SIG-M5 treated with dmso at 0.1 percent for 504 hours (cell line): Measurements from ENCODE around the gene DYNLT2B.
"Not testable (repeated sequence)": the region's sequence is repeated elsewhere in the genome, so short reads cannot be mapped to it uniquely, and the experiment has no call there.

Source experiments
- DNase-seq: peaks from one replicate; lab custom pipeline; 2025; ENCODE audit not compliant: unreplicated experiment; lab: John Stamatoyannopoulos, UW

Gene DYNLT2B

GRCh38 chr3:196317687-196318467 is at the start of gene DYNLT2B:
Gene DYNLT2B (minus strand): TSS chr3:196318240. CDS start chr3:196318152, 88 bp downstream.
- peak; percentile 90 for DNase-seq

DNA sequence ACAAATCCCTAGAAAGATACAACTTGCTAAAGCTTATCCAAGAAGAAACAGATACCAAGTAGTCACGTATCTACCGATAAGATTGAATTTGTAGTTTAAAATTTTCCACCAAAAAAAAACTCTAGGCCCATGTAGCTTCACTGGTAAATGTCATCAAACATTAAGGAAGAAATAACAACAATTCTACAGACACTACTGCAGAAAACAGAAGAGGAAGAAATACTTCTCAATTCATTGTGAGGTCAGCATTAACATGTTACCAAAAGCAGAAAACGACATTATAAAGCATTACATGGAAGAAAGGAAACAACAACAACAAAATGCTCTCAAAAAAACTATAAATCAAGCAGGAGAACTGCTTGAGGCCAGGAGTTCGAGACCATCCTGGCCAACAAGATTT is 47.7 kb upstream of the DYNLT2B start:
- no peak for DNase-seq

DNA sequence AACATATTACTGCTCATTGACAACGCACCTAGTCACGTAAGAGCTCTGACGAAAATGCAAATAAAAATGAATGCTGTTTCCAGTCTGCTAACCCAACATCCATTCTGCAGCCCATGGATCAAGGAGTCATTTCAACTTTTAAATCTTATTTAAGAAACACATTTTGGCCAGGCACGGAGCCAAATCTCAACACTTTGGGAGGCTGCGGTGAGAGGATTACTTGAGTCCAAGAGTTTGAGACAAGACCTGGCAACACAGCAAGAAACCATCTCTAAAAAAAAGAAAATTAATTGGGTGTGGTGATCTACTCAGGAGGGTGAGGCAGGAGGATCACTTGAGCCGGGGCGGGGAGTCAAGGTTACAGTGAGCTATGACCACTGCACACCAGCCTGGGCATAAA is 42.5 kb upstream of the DYNLT2B start:
- DNase-seq = no peak

GRCh38 chr3:196358540-196358939 is 40.5 kb upstream of the DYNLT2B start:
- DNase-seq = not testable (repeated sequence)

- DNase-seq = no peak
Observed at GRCh38 chr3:196357905-196358304, 39.9 kb upstream of the DYNLT2B start.

DNA sequence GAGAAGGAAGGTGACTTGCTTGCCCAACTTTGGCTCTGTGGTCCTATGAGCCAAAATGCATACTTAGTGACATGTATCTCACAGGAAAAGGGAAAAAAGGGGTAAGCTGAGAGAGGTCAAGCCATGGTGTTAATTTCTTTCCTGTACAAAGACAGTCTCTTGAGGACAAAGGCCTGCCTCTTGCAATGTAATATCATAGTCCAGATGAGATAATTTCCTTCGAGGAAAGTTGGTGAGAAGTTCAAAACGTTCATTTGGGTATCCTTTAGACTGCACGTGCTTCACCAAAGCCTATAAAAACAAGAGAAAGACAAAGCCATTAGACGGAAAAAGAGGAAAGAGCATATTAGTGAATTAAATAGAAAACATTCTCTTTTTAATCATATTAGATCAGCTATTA is 38.5 kb upstream of the DYNLT2B start:
- DNase-seq = no peak

- no peak for DNase-seq
Observed at GRCh38 chr3:196355668-196356067, 37.6 kb upstream of the DYNLT2B start.

DNA sequence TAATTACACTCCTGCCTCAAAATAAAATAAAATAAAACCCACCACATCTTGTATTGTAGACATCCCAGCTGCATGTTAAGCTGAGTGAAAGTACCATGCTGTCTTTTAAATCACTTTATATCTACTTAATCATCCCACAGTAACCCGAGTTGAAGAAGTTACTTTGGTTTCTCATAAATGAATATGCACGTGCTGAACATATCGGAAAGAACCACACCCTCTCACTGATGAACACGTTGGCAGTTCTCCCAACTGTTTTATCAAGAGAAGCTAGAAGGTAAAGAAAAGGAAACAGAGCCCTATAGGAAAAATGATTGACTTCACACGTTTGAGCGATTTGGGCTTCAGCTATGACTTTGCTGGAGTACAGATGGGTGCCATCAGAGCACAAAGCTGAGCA is 36.1 kb upstream of the DYNLT2B start:
- no peak for DNase-seq

DNA sequence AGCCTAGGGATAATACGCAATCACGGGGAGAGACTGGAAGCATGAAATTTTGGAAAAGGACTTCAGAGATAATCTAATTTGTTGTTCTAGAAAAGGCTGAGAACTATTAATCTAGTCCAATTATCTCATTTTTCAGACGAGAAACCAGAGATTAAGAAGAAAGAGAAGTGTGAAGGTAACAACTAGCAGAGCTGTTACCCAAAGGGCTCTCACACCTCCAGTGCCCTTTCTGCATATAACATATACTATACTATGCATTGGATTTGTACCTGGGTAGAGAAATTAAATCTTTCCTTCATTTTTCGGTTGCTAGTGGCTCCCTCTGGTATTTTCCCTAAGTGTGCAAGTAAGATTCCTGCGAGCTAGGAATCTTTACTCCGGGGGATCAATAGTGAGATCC is 33.5 kb upstream of the DYNLT2B start:
- DNase-seq = no peak

DNA sequence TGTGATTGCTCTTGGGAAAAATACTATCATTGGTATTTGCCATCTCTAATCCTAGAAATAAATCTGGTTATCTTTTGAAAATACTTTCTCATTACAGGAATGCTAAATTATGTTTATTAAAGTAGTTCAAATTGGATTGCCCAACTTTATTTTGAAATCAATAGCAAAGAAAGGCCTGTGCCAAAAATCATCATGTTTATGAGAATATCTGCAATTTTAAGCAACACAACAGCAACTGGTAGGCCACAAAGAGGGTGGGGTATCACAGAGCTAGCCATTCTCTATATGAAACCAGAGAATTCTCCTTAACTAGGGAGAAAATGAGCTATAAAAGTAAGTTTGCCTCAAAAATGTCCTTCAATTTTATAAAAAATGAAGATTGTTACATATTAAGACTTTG is 32.0 kb upstream of the DYNLT2B start:
- no peak for DNase-seq

- no peak for DNase-seq
Observed at GRCh38 chr3:196348698-196349097, 30.7 kb upstream of the DYNLT2B start.

- peak; percentile 92 for DNase-seq
Observed at GRCh38 chr3:196344663-196345062, 26.6 kb upstream of the DYNLT2B start.

DNA sequence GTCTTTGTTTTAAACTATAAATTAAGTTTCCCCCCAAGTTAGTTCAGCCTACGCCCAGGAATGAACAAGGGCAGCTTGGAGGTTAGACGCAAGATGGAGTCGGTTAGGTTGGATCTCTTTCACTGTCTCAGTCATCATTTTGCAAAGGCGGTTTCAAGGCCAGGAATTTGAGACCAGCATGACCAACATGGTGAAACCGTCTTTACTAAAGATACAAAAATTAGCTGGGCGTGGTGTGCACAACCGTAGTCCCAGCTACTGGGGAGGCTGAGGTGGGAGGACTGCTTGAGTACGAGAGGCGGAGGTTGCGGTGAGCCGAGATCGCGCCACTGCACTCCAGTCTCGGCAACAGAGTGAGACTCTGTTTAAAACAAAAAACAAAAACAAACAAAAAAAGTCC is 25.9 kb upstream of the DYNLT2B start:
- DNase-seq = not testable (repeated sequence)

DNA sequence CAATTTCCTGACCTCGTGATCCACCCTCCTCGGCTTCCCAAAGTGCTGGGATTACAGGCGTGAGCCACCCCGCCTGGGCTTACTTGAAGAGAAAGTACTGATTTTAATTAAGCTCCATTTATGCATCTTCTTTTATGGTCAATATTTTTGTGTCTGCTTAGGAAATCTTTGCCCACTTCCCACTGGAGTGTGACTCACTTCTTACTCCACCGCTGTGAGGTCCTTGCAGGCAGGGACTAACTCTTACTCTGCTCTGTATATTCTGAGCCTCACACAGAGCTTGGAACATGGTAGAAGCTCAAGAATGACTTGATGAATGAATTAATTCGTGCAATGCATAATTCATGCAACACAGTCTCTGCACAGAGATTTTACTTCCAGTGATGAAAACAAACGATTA is 23.1 kb upstream of the DYNLT2B start:
- DNase-seq = peak; percentile 88

- peak; percentile 19 for DNase-seq
Observed at GRCh38 chr3:196340466-196340865, 22.4 kb upstream of the DYNLT2B start.

DNA sequence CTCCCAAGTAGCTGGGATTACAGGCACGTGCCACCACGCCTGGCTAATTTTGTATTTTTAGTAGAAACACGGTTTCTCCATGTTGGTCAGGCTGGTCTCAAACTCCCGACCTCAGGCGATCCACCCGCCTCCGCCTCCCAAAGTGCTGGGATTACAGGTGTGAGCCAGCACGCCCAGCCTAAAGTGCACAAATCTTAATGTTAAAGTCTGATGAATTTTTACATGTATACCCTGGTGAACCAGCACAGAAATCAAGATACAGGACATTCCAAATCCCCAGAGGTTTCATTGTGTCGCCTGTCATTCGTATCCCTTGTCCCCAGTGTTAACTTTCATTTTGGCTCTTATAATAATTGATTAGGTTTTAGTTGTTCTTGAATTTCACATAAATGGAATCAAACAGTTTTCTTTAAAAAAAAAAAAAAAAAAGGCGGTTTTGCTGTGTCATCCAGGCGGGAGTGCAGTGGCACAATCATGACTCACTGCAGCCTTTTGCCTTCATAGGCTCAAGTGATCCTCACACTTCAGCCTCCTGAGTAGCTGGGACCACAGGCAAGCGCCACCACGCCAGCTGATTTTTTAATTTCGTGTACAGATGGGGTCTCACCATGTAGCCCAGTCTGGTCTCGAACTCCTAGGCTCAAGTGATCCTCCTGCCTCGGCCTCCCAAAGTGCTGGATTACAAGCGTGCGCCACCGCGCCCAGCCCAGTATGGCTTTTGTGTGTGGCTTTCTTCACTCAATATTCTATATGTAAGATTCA is 21.6 kb upstream of the DYNLT2B start:
- DNase-seq = peak; percentile 56

- no peak for DNase-seq
Observed at GRCh38 chr3:196339044-196339443, 21.0 kb upstream of the DYNLT2B start.

DNA sequence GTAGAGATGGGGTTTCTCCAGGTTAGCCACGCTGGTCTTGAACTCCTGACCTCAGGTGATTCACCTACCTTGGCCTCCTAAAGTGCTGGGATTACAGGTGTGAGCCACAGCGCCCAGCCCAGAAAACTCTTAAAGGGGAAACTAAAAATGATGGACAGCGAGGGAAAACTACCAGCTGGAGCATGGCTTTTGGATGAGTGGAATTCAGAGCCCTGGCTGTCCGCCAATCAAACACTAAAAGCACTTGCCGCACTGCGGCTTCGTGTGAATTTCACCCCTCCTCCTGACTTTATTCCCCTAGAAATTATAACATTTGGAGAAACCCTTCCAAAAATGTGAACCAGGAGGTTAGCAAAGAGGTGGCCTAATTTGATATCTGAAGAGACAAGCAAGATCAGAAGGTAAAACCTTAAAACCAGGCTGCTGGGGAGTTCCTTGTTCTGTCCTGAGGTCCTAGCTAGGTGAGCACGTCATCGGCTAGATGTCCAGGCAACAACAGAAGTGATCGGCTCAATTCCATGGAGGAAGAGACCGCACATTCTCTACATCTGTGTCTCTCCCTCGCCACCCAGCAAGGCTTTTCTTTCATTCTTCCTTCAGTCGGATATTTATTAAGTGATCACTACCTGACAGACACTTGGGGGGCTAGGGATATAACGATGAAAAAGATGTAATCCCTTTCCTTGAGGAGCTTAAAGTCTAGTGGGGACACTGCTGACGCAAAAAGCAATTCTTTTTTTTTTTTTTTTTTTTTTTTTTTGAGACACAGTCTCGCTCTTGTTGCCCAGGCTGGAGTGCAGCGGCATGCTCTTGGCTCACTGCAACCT is 18.5 kb upstream of the DYNLT2B start:
- DNase-seq = no peak

DNA sequence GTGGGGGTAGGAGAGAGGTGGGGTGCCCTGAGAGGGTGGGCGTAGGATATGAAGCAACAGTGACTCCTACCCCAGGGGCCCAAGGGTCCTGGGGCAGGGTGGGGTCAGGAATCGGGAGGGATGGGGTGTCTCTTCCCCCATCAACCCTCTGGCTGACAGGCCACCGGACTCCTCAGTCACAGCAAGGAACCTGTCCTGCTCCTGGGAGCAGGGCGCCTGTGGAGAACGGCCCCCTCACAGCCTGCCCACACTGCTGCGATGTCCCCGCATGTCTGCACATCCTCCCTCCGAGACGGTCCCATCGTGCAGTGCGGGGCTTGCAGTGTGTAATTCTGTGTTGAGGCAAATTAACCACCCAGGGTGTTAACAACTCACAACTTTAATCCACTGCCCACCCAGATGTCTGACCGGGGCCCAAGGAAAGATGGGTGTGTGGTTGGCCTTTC is 17.5 kb upstream of the DYNLT2B start:
- no peak for DNase-seq

- DNase-seq = no peak
Observed at GRCh38 chr3:196334982-196335381, 16.9 kb upstream of the DYNLT2B start.

DNA sequence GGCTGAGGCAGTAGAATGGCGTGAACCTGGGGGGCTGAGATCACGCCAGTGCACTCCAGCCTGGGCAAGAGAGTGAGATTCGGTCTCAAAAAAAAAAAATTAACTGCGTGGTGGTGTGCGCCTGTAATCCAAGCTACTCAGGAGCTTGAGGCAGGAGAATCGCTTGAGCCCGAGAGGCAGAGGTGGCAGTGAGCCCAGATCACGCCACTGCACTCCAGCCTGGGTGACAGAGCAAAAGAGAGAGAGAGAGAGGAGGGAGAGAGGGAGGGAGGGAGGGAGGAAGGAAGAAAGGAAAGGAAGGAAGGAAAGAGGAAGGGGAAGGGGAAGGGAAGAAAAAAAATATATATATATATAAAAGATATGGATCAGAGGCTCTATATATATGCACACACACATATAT is 14.1 kb upstream of the DYNLT2B start:
- DNase-seq = no peak
